Measurements from ENCODE around the gene KLF2. TPM values are rescaled to one million over a fixed set of nuclear protein-coding genes. Genes with fewer than 3 reads are reported as not detected.

Gene KLF2
- total and polyA plus RNA-seq, 5 experiments from 2014 or later: 115 to 393 (median 216) TPM

DNA sequence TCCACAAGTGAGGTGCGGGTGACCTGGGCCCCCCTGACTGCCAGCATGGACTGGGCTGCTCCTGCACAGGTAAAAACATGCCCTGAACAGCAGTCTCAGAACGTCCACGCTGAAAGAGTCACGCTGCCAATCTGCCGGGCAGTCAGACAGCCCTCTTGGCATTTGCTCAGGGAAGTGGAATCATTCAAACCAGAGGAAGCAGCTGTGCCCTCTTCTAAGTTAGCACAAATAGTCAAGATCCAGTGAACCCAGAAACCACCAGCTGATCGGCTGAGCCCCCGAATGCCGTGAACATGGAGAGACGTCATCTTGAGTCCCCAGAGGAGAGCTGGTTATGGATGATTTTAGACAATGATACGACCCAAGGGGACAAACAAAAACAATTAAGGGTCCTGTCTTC lies 34.4 kb downstream of the KLF2 start:
- peak overlapping the region in 6 of 10 donors; percentile 11 to 64 (median 52) for H3K4me3 Mint-ChIP-seq
- peak overlapping the region in 9 of 10 donors; percentile 13 to 85 (median 60) for H3K27ac Mint-ChIP-seq

DNA sequence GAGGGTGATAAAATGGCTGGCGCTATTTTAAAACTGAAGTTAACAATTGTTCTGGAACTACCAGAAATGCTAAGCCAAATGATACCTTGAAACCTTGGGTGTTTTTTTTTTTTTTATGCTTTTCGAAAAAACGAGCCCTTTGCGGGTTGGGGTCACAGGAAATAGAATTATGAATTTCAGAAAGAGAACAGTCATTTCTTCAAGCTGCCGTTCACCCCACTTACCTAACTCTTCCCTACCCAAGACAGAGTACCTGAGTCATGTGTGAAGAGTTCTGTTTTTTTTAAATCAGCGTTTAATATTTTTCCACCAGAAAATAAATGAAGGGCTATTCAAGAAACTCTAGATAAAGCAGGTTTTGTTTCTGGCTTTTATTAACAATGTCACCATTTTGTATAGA lies 35.3 kb downstream of the KLF2 start:
- DNase-seq: peak in 1 of 10 donors; percentile 36

More for the DNA sequence above, 34.4 kb downstream of the KLF2 start:
- H3K36me3 Mint-ChIP-seq: no peaks in the 10 kb centered on the region
- H3K4me1 Mint-ChIP-seq: peaks cover 41 to 97% (median 80%) of the 10 kb centered on the region in 4 donors
- ATAC-seq: no peak
- POLR2A ChIA-PET: interaction anchor here (0.6 to 34.9 kb wide), 3 partner anchors 15 to 93 kb away, joined by 5 to 4622 read pairs (median 901); partner anchors contain the start of gene KLF2
- no peaks in the 10 kb centered on the region for H3K9me3 Mint-ChIP-seq
- DNase-seq: no peak
- H3K27me3 Mint-ChIP-seq: no peaks in the 10 kb centered on the region

DNA sequence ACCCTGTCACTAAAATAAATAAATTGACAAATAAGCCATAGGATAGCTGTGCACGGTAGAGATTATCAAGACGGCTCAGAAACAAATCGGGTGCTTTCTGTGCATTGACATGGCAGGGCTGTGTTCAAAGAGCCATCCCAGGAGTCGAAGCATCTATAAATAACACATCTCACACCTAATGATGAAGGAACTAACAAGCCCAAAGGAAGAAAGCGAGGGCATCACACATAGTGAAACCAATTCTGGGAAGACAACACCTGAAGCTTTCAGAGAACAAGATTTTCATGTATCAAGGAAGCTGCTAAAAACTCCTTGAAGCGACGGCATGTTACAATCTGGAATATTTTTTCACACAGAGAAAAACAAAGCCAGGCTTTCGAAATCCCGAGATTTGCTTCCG lies 36.1 kb downstream of the KLF2 start:
- peak overlapping the region in 4 of 10 donors; percentile 23 to 74 (median 32) for H3K4me3 Mint-ChIP-seq
- H3K27me3 Mint-ChIP-seq: no peaks in the 10 kb centered on the region
- H3K9me3 Mint-ChIP-seq: no peaks in the 10 kb centered on the region
- ATAC-seq: no peak
- POLR2A ChIA-PET: interaction anchor here (1.5 to 34.9 kb wide), 3 partner anchors 10 to 27 kb away, joined by 7 to 4622 read pairs (median 901); partner anchors contain the start of gene KLF2
- peak overlapping the region in 6 of 10 donors; percentile 25 to 88 (median 67) for H3K27ac Mint-ChIP-seq
- H3K4me1 Mint-ChIP-seq: peaks cover 50 to 95% (median 73%) of the 10 kb centered on the region in 4 donors
- DNase-seq: peak in 1 of 10 donors; percentile 1
- no peaks in the 10 kb centered on the region for H3K36me3 Mint-ChIP-seq

More for the DNA sequence above, 35.3 kb downstream of the KLF2 start:
- peaks cover 46 to 93% (median 80%) of the 10 kb centered on the region in 4 donors for H3K4me1 Mint-ChIP-seq
- H3K9me3 Mint-ChIP-seq: no peaks in the 10 kb centered on the region
- peak overlapping the region in 7 of 10 donors; percentile 50 to 88 (median 77) for H3K27ac Mint-ChIP-seq
- ATAC-seq: peak; percentile 35 to 70
- H3K36me3 Mint-ChIP-seq: no peaks in the 10 kb centered on the region
- H3K4me3 Mint-ChIP-seq: peak overlapping the region in 9 of 10 donors; percentile 8 to 59 (median 34)
- no peaks in the 10 kb centered on the region for H3K27me3 Mint-ChIP-seq
- POLR2A ChIA-PET: interaction anchor here (1.5 to 34.9 kb wide), 3 partner anchors 9 to 26 kb away, joined by 7 to 4622 read pairs (median 901); partner anchors contain the start of gene KLF2

DNA sequence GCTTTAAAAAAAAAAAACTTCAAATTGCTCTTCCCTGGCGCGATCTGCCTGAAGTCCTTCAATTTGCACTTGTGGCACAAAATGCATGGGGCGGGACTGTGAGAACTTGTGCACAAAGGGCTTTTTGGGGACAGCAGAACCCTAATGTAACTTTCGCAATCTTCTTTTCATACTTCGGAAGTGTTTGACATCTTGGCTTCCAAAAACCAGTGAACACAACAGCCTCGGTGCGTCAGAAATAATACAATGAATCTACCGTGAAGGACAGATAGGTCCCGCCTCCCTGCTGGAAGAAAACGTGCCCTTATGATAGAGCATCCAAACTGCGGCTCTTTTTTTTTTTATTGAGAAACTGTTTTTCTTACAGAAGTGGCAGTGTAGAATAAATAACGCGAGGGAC lies 36.6 kb downstream of the KLF2 start:
- DNase-seq: no peak
- peak overlapping the region in 3 of 10 donors; percentile 19 to 34 (median 23) for H3K4me3 Mint-ChIP-seq
- no peak for ATAC-seq
- H3K36me3 Mint-ChIP-seq: no peaks in the 10 kb centered on the region
- H3K9me3 Mint-ChIP-seq: no peaks in the 10 kb centered on the region
- H3K4me1 Mint-ChIP-seq: peaks cover 52 to 95% (median 68%) of the 10 kb centered on the region in 4 donors
- no peaks in the 10 kb centered on the region for H3K27me3 Mint-ChIP-seq
- POLR2A ChIA-PET: interaction anchor here (0.7 to 34.9 kb wide), 4 partner anchors 8 to 28 kb away, joined by 3 to 4622 read pairs (median 454); partner anchors contain the start of gene KLF2
- H3K27ac Mint-ChIP-seq: peak overlapping the region in 7 of 10 donors; percentile 26 to 92 (median 70)

DNA sequence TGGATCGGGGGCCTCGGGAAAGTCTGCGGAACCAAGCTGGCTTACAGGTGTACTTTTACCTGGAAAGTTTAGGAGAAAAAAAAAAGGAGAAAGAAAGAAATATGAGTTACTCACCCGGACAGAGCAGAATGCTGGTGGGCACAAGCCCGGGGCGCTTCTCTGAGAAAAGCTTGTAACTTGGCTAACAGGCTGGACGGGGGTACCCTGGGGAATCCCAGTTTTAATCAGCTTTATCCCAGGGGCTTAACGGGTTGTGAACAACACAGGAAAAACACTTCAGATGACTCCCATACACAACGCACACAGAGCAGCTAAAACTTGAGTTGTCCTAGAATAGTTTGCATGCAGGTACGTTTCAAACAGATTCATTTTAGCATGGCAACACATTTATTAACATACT lies 37.3 kb downstream of the KLF2 start:
- POLR2A ChIA-PET: interaction anchor here (0.7 to 34.9 kb wide), 4 partner anchors 8 to 28 kb away, joined by 3 to 4622 read pairs (median 452); partner anchors contain the start of gene KLF2
- DNase-seq: peak in 1 of 10 donors; percentile 11
- no peaks in the 10 kb centered on the region for H3K9me3 Mint-ChIP-seq
- H3K36me3 Mint-ChIP-seq: no peaks in the 10 kb centered on the region
- no peaks in the 10 kb centered on the region for H3K27me3 Mint-ChIP-seq
- no peak for ATAC-seq
- peak overlapping the region in 4 of 10 donors; percentile 13 to 43 (median 20) for H3K4me3 Mint-ChIP-seq
- peak overlapping the region in 8 of 10 donors; percentile 59 to 92 (median 76) for H3K27ac Mint-ChIP-seq
- H3K4me1 Mint-ChIP-seq: peaks cover 48 to 95% (median 65%) of the 10 kb centered on the region in 4 donors

DNA sequence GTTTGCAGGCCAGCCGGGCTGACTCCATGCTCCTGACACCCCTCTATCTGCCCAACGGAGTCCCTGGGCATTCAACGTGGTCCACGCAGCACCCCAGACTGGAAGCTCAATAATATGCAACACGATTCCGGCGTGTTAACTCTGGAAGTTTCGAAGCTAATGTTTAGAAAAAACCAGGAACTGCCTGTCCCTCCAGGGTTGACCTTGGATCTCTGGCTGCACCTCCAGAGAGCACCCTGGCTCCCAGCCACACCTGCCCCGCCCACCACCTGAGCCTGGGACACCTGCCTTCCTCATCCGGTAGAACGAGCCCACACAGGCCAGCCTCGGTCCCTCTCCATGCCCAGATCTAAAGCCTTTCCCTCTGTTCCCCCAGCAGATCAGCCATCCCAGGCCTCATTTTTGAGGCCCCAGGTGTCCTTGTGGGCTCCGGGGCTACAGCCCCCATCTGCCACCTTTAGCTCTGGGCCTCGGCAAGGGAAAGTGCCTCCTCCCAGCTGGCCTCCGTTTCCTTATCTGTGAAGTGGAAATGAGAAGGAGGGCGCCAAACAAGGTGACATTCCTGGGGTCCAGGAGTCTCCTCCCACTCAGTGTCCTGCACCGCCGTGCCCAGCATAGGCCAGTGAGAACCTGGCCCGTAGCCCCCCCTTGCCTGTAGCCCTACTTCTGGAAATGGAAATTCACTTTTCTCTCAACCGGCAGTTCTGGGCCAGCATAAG lies 38.7 kb downstream of the KLF2 start:
- Mint-ChIP-seq H3K36me3 (no peaks in the 10 kb centered on the region), H3K27ac (peak overlapping the region in 8 of 10 donors; percentile 81 to 92 (median 88)), H3K4me1 (peaks cover 39 to 85% (median 56%) of the 10 kb centered on the region in 4 donors), H3K27me3 (no peaks in the 10 kb centered on the region), H3K4me3 (peak overlapping the region in 5 of 10 donors; percentile 22 to 64 (median 43)), H3K9me3 (no peaks in the 10 kb centered on the region)
- POLR2A ChIA-PET: interaction anchor here (0.7 to 34.9 kb wide), 5 partner anchors 2 to 1081 kb away, joined by 3 to 4622 read pairs (median 901); partner anchors contain the start of gene KLF2
- peak in 1 of 10 donors; percentile 42 for DNase-seq
- ATAC-seq: no peak

DNA sequence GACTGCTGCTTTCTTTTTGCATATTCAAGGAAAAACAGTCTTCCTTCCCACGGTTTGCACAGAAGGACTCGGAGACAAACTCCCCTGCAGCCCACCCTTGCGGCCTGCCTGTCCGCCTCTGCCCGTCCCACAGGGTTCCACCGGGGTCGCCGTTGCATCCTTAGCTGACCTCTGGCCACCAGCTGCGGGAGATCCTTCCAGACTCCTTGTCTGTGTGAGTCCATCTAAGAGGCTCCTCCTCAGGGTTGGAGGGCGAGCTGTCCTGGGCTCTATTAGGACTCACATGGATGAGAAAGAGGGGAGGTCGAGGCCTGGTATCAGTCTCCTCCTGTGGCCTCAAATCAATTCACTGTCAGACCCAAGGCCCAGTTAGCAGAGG lies 39.2 kb downstream of the KLF2 start:
- H3K27me3 Mint-ChIP-seq: no peaks in the 10 kb centered on the region

DNA sequence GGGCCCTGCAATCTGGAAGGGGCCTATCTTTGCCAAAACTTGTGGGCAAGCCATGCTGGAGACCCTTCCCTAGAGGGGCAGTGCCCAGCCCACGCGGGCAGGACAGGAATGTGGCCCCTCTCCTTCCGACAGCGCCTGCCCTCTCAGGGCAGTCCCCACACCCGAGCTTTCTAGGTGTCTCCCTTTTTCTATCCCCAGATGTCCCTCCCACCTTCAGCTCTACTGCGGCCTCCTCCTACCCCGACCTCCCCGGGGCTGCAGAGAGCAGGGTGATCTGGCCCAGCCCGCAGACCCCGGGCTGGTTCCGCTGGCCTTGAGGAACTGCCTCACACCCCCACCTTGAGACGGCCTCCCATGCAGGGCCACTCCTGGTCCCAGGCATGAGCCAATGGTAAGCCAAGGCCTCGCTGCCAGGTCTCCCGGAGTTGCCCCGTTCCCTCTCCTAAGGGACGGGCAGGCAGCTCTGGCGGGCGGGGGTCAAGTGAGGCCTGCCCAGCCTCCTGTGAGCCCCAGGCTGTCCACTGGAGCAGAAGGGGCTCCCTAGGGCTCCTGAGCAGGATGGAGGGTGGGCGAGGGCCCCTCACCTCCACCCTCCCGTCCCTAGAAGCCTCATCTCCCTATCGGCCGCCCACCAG lies 39.7 kb downstream of the KLF2 start:
- H3K36me3 Mint-ChIP-seq: no peaks in the 10 kb centered on the region
- H3K4me3 Mint-ChIP-seq: peak overlapping the region in 5 of 10 donors; percentile 28 to 64 (median 43)
- POLR2A ChIA-PET: interaction anchor here (13.9 to 34.9 kb wide), 4 partner anchors 1 to 119 kb away, joined by 177 to 4622 read pairs (median 901); partner anchors contain the start of gene KLF2
- H3K9me3 Mint-ChIP-seq: no peaks in the 10 kb centered on the region
- ATAC-seq (no peak), DNase-seq (peak in 1 of 10 donors; percentile 54)
- H3K27ac Mint-ChIP-seq: peak overlapping the region in 8 of 10 donors; percentile 81 to 92 (median 88)
- H3K4me1 Mint-ChIP-seq: peaks cover 30 to 74% (median 47%) of the 10 kb centered on the region in 4 donors
- peaks cover 0 to under 1% (median 0%) of the 10 kb centered on the region in 5 donors for H3K27me3 Mint-ChIP-seq

More for the DNA sequence above, 39.2 kb downstream of the KLF2 start:
- H3K4me1 Mint-ChIP-seq: peaks cover 35 to 79% (median 51%) of the 10 kb centered on the region in 4 donors
- ATAC-seq: no peak
- POLR2A ChIA-PET: interaction anchor here (0.7 to 34.9 kb wide), 4 partner anchors 1 to 1080 kb away, joined by 3 to 4622 read pairs (median 901); partner anchors contain the start of gene KLF2
- H3K36me3 Mint-ChIP-seq: no peaks in the 10 kb centered on the region
- H3K9me3 Mint-ChIP-seq: no peaks in the 10 kb centered on the region
- DNase-seq: peak in 1 of 10 donors; percentile 59
- H3K4me3 Mint-ChIP-seq: peak overlapping the region in 2 of 10 donors; percentile 43 to 64
- H3K27ac Mint-ChIP-seq: peak overlapping the region in 8 of 10 donors; percentile 81 to 92 (median 88)

DNA sequence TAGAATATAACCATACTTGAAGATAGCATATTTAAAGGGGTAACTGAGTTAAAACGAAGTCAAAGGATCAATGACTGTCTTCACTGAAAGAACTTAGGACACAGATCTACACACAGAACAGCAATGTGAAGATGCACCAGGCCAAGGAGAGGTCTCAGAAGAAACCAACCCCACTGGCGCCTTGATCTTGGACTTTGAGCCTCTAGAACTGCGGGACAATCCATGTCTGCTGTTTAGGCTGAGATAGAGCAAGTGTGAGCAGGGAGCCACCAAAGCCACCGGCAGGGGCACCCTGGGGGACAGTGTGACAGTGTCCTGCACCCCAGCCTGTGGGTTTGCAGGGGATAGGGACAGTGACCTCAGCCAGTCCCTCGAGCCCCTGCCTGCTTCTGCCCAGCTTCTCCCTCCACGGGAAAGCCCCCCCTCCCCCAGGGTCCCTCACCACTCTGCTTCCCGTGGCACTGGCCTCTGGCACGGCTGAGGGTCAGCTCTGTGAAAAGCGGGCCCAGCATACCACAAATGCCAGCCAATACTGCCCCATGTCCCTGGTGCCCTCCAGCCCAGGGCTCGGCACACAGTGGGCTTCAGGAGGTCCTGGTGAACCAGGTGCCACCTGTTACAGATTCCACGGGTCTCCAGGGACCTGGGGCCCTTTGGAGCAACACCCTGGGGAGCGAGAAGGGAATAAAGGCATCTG lies 40.8 kb downstream of the KLF2 start:
- H3K4me1 Mint-ChIP-seq: peaks cover 19 to 63% (median 41%) of the 10 kb centered on the region in 4 donors
- H3K4me3 Mint-ChIP-seq: peak overlapping the region in 9 of 10 donors; percentile 28 to 78 (median 68)
- peaks cover 0 to 2% (median 0%) of the 10 kb centered on the region in 5 donors for H3K27me3 Mint-ChIP-seq
- ATAC-seq (no peak), DNase-seq (peak in 1 of 10 donors; percentile 58)
- no peaks in the 10 kb centered on the region for H3K9me3 Mint-ChIP-seq
- no peak overlapping the region for H3K27ac Mint-ChIP-seq
- no peaks in the 10 kb centered on the region for H3K36me3 Mint-ChIP-seq
- POLR2A ChIA-PET: interaction anchor here (0.7 to 34.9 kb wide), 9 partner anchors 0 to 1033 kb away, joined by 3 to 4622 read pairs (median 9); partner anchors contain the start of genes AP1M1, BRD4, FAM32A and KLF2

DNA sequence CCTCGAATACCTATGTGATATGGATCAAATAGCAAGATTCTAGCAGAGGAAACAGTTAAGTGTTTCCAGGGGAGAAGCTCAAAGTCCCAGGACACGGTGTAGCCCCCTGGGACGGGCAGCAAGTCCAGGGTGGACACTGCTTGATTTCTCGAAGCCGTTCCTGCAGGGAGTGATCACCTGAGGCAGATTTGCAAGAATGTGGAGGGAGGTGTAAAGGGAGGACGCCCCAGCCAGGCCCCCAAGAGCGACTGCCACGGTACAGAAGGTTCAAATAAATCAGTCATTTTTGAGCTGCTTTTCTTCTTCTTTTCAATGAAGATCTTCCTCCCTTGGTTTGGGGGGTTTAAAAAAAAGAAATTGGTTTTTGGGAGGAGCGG lies 41.4 kb downstream of the KLF2 start:
- no peak overlapping the region for H3K27ac Mint-ChIP-seq
- H3K9me3 Mint-ChIP-seq: no peaks in the 10 kb centered on the region
- H3K4me1 Mint-ChIP-seq: peaks cover 13 to 58% (median 40%) of the 10 kb centered on the region in 4 donors
- peak in 1 of 2 donors; percentile 0 for ATAC-seq
- H3K36me3 Mint-ChIP-seq: no peaks in the 10 kb centered on the region
- no peak for DNase-seq
- no peak overlapping the region for H3K4me3 Mint-ChIP-seq
- peaks cover 0 to 2% (median 0%) of the 10 kb centered on the region in 5 donors for H3K27me3 Mint-ChIP-seq
- POLR2A ChIA-PET: interaction anchor here (0.7 to 34.9 kb wide), 18 partner anchors 1 to 1034 kb away, joined by 3 to 4622 read pairs (median 7); partner anchors contain the start of genes AP1M1, BRD4, FAM32A and KLF2
